HCT116 (cell line): ENCODE measurements around the gene MAP3K10. TPM values are rescaled to one million over a fixed set of nuclear protein-coding genes. Genes with fewer than 3 reads are reported as not detected.
A peak's percentile ranks its signal among the peaks of the same experiment; 100 is the strongest.

Source experiments
- ATAC-seq: fragments of 200-7000 bp; cut with Tn5 transposase; 2 replicates; pipeline ENCODE4 v1.9.1; 2020; ENCODE audit warnings: mild to moderate bottlenecking, moderate library complexity
- BruUV-seq: library from RNA; stranded (reverse); fragments of 400-500 nt; replicated peaks from 2 replicates; lab custom pipeline; 2021; lab: Mats Ljungman, UMichigan
- CTCF ChIA-PET: fragments of 300-600 bp; sonication (Branson Sonifier 250); formaldehyde crosslinking; loops from one replicate; lab custom pipeline; 2021; ENCODE audit warnings: antibody characterized with exemption; lab: Charles Lee
- POLR2A ChIA-PET: fragments of 300-600, 350-600 bp; sonication (Branson Sonifier 250); formaldehyde crosslinking; loops from one replicate; lab custom pipeline; 2021; ENCODE audit warnings: antibody characterized with exemption; lab: Charles Lee
- RAD21 ChIA-PET, 2 experiments: fragments of 300-600 bp; sonication (Branson Sonifier 250); formaldehyde crosslinking; loops; one replicate each; lab custom pipeline; 2023; ENCODE audit warnings: low total read pairs in 2 of 2; ENCODE audit not compliant: uncharacterized antibody in 2 of 2, unreplicated experiment in 2 of 2, low non-redundant PET in 1 of 2; lab: Charles Lee
- DNase-seq: peaks from one replicate; pipeline ENCODE4 v3.0.0-alpha.2; 2010; ENCODE audit warnings: low read depth, low spot score
- H2AFZ ChIP-seq: fragments of 200-600 bp; shearing (Covaris generic), sonication (generic); 2 replicates; pipeline ENCODE4 v1.6.1; 2017; ENCODE audit warnings: low read depth, mixed run types, mixed read lengths, antibody characterized with exemption, low read length; ENCODE audit not compliant: poor library complexity, severe bottlenecking
- H3K27ac ChIP-seq: 2 replicates; pipeline ENCODE4 v1.5.1; 2012; ENCODE audit warnings: low read depth, low read length
- H3K27me3 ChIP-seq: fragments of 200-600 bp; sonication (generic); 2 replicates; pipeline ENCODE4 v1.6.1; 2016; ENCODE audit warnings: mixed run types, low read length, mixed read lengths; ENCODE audit not compliant: insufficient read depth
- H3K36me3 ChIP-seq, 2 experiments: fragments of 200-500 bp in 1 of 2; fragments of 200-600 bp in 1 of 2; sonication (Bioruptor generic) in 1 of 2; sonication (generic) in 1 of 2; 2 replicates each; pipeline versions ENCODE4 v1.5.1 to v1.6.1; 2014 to 2016; ENCODE audit warnings: low read length in 2 of 2, inconsistent platforms in 1 of 2, mixed read lengths in 1 of 2, mixed run types in 1 of 2; ENCODE audit not compliant: insufficient read depth in 2 of 2, control insufficient read depth in 1 of 2
- H3K4me1 ChIP-seq, 2 experiments: fragments of 200-600 bp in 1 of 2; sonication (generic) in 1 of 2; 2 replicates each; pipeline versions ENCODE4 v1.5.1 to v1.6.1; 2012 to 2017; ENCODE audit warnings: low read length in 2 of 2, inconsistent platforms in 1 of 2, mild to moderate bottlenecking in 1 of 2, mixed read lengths in 1 of 2, mixed run types in 1 of 2, moderate library complexity in 1 of 2; ENCODE audit not compliant: insufficient read depth in 2 of 2, control insufficient read depth in 1 of 2
- H3K4me2 ChIP-seq: fragments of 200-600 bp; sonication (generic); 2 replicates; pipeline ENCODE4 v1.6.1; 2017; ENCODE audit warnings: mixed run types, low read length, mixed read lengths
- H3K4me3 ChIP-seq, 2 experiments: fragments of 200-600 bp in 1 of 2; sonication (generic) in 1 of 2; replicated peaks in 1 of 2; 2 replicates each; pipeline ENCODE4 v1.5.1; 2011 to 2016; ENCODE audit warnings: low read length in 2 of 2, control low read depth in 1 of 2, low read depth in 1 of 2, mild to moderate bottlenecking in 1 of 2, mixed read lengths in 1 of 2, mixed run types in 1 of 2
- H3K79me2 ChIP-seq: fragments of 200-600 bp; sonication (generic); 2 replicates; pipeline ENCODE4 v1.6.1; 2017; ENCODE audit warnings: mild to moderate bottlenecking, mixed run types, low read length, moderate library complexity, mixed read lengths; ENCODE audit not compliant: insufficient read depth
- H3K9ac ChIP-seq: fragments of 200-600 bp; sonication (generic); 2 replicates; pipeline ENCODE4 v1.6.1; 2016; ENCODE audit warnings: low read length, mixed read lengths
- H3K9me2 ChIP-seq: fragments of 200-600 bp; sonication (generic), shearing (Covaris generic); 2 replicates; pipeline ENCODE4 v1.6.1; 2017; ENCODE audit warnings: mixed run types, mild to moderate bottlenecking, moderate library complexity; ENCODE audit not compliant: insufficient read depth
- H3K9me3 ChIP-seq, 2 experiments: fragments of 200-500 bp in 1 of 2; fragments of 200-600 bp in 1 of 2; sonication (Bioruptor generic) in 1 of 2; sonication (generic) in 1 of 2; 2 replicates each; pipeline ENCODE4 v1.6.1; 2014 to 2017; ENCODE audit warnings: low read length in 2 of 2, mixed read lengths in 2 of 2, inconsistent platforms in 1 of 2, low read depth in 1 of 2, mild to moderate bottlenecking in 1 of 2, mixed run types in 1 of 2, moderate library complexity in 1 of 2; ENCODE audit not compliant: control insufficient read depth in 1 of 2, insufficient read depth in 1 of 2
- H4K20me1 ChIP-seq: fragments of 200-600 bp; sonication (generic), shearing (Covaris generic); 2 replicates; pipeline ENCODE4 v1.6.1; 2017; ENCODE audit warnings: mixed run types, mild to moderate bottlenecking, moderate library complexity; ENCODE audit not compliant: insufficient read depth
- CBX3 ChIP-seq: IDR thresholded peaks from 2 replicates; pipeline ENCODE4 v1.6.1; 2012; ENCODE audit warnings: low read depth
- CEBPB ChIP-seq: IDR thresholded peaks from 2 replicates; pipeline ENCODE4 v1.6.1; 2012; ENCODE audit warnings: low read depth
- ELF1 ChIP-seq: IDR thresholded peaks from 2 replicates; pipeline ENCODE4 v1.6.1; 2012; ENCODE audit warnings: low read depth, borderline replicate concordance
- EZH2 ChIP-seq: fragments of 200-600 bp; sonication (generic); IDR thresholded peaks from 2 replicates; pipeline ENCODE4 v1.6.1; 2017; ENCODE audit warnings: antibody characterized with exemption, mixed run types
- EZH2phosphoT487 ChIP-seq: fragments of 200-600 bp; IDR thresholded peaks from 2 replicates; pipeline ENCODE4 v1.6.1; 2018; ENCODE audit warnings: antibody characterized with exemption, borderline replicate concordance
- FOSL1 ChIP-seq: IDR thresholded peaks from 2 replicates; pipeline ENCODE4 v1.6.1; 2012; ENCODE audit warnings: low read depth
- JUND ChIP-seq: IDR thresholded peaks from 2 replicates; pipeline ENCODE4 v1.6.1; 2012
- MAX ChIP-seq: IDR thresholded peaks from 2 replicates; pipeline ENCODE4 v1.6.1; 2012
- POLR2A ChIP-seq: IDR thresholded peaks from 2 replicates; pipeline ENCODE4 v1.7.0; 2011; ENCODE audit warnings: borderline replicate concordance; ENCODE audit not compliant: insufficient read depth, insufficient read length; ENCODE audit errors: extremely low read depth
- POLR2AphosphoS5 ChIP-seq: IDR thresholded peaks from 2 replicates; pipeline ENCODE4 v1.6.1; 2011; ENCODE audit warnings: mild to moderate bottlenecking, low read depth, low read length, moderate library complexity
- RAD21 ChIP-seq: IDR thresholded peaks from 2 replicates; pipeline ENCODE4 v1.6.1; 2012; ENCODE audit warnings: low read depth, mild to moderate bottlenecking
- SIN3A ChIP-seq: IDR thresholded peaks from 2 replicates; pipeline ENCODE4 v1.6.1; 2012; ENCODE audit warnings: low read depth
- SP1 ChIP-seq: IDR thresholded peaks from 2 replicates; pipeline ENCODE4 v1.6.1; 2012; ENCODE audit warnings: low read depth
- TCF7L2 ChIP-seq: IDR thresholded peaks from 2 replicates; pipeline ENCODE4 v1.7.0; 2011; ENCODE audit warnings: borderline replicate concordance, inconsistent platforms; ENCODE audit not compliant: insufficient read depth, insufficient read length; ENCODE audit errors: extremely low read depth
- YY1 ChIP-seq: IDR thresholded peaks from 2 replicates; pipeline ENCODE4 v1.6.1; 2011; ENCODE audit warnings: low read length, low read depth, moderate library complexity, mild to moderate bottlenecking; ENCODE audit not compliant: insufficient replicate concordance; ENCODE audit errors: extremely low read depth
- ZBTB33 ChIP-seq: IDR thresholded peaks from 2 replicates; pipeline ENCODE4 v1.6.1; 2011; ENCODE audit warnings: mild to moderate bottlenecking, low read length, moderate library complexity; ENCODE audit not compliant: insufficient replicate concordance; ENCODE audit errors: extremely low read depth
- ZFX ChIP-seq: fragments of 450-650 bp; IDR thresholded peaks from 2 replicates; pipeline ENCODE4 v1.6.1; 2017
- ZNF274 ChIP-seq: fragments of 200-500 bp; sonication (Bioruptor generic); IDR thresholded peaks from 2 replicates; pipeline ENCODE4 v1.6.1; 2014; ENCODE audit warnings: mild to moderate bottlenecking, low read depth, low read length, inconsistent platforms
- intact Hi-C: fragments of 100-400 bp; cut with micrococcal nuclease; formaldehyde crosslinking; loops from 2 replicates; pipeline ENCODE4 v1.10.0; 2022
- total RNA-seq: library from RNA; stranded (reverse); gene quantifications from one replicate; pipeline ENCODE4 v1.2.1, GENCODE V29; 2021; ENCODE audit not compliant: unreplicated experiment
- TF ChIP-seq, protein P1 (sequence below), 3 experiments: fragments of 200-600 bp in 1 of 3; sonication (generic) in 1 of 3; IDR thresholded peaks in 2 of 3; conservative IDR thresholded peaks in 1 of 3; 2 replicates each; pipeline ENCODE4 v1.5.1; 2012 to 2017; ENCODE audit warnings: low read depth in 2 of 3, low read length in 2 of 3, antibody characterized with exemption in 1 of 3, borderline replicate concordance in 1 of 3, control low read depth in 1 of 3, mild to moderate bottlenecking in 1 of 3, mixed read lengths in 1 of 3, mixed run types in 1 of 3, moderate library complexity in 1 of 3; ENCODE audit not compliant: insufficient read depth in 1 of 3
- TF ChIP-seq, protein P2 (sequence below): IDR thresholded peaks from 2 replicates; pipeline ENCODE4 v1.6.1; 2012

The MAP3K10 gene
- total RNA-seq, 1 experiment from 2014 or later: 17.3 TPM

DNA sequence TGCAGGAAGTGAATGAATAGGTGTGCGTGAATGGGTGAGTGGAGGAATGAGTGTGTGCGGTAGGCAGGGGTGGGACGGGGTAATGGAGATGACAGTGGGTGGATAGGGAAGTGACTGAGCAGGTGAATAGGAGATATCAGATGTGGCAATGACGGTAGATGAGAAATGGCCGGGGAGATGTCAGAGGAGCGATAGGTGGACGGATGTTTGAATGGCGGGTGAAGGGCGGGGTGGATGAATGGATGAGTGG lies 25.5 kb downstream of the MAP3K10 start:
- H4K20me1 ChIP-seq: no peaks in the 10 kb centered on the region
- H3K79me2 ChIP-seq: no peaks in the 10 kb centered on the region
- ChIA-PET RAD21 (no interaction called here), CTCF (interaction anchor here (0.9 to 1.7 kb wide), 7 partner anchors 20 to 209 kb away, joined by 3 to 10 read pairs (median 6); partner anchors contain the start of genes MAP3K10 and SERTAD1), POLR2A (interaction anchor here (1.8 kb wide), 1 partner anchor 69 kb away, joined by 6 read pairs; no protein-coding TSS in a partner anchor)
- intact Hi-C loops: no loop called here
- peak overlapping the region; percentile 77 for H3K9ac ChIP-seq
- peak overlapping the region; percentile 91 for H3K4me2 ChIP-seq
- H3K4me3 ChIP-seq: peak overlapping the region; percentile 52 to 59
- H3K27me3 ChIP-seq: no peaks in the 10 kb centered on the region
- peak overlapping the region; percentile 87 for H3K27ac ChIP-seq
- no peaks in the 10 kb centered on the region for H3K9me2 ChIP-seq
- BruUV-seq: no TSS peak
- H2AFZ ChIP-seq: no peak overlapping the region
- ATAC-seq (no peak), DNase-seq (no peak)
- H3K9me3 ChIP-seq: no peaks in the 10 kb centered on the region
- no peaks in the 10 kb centered on the region for H3K36me3 ChIP-seq
- H3K4me1 ChIP-seq: peaks cover 31 to 53% of the 10 kb centered on the region in 2 experiments
- TF ChIP-seq ZFX (no peak), SP1 (no peak), CBX3 (no peak), FOSL1 (no peak), RAD21 (no peak), EZH2phosphoT487 (no peak), ZBTB33 (no peak), ELF1 (no peak), YY1 (no peak), EZH2 (no peak), JUND (no peak), POLR2AphosphoS5 (no peak), MAX (no peak), POLR2A (no peak), SIN3A (no peak), ZNF274 (no peak), CEBPB (no peak), TCF7L2 (no peak)
- TF ChIP-seq, protein P1, sequence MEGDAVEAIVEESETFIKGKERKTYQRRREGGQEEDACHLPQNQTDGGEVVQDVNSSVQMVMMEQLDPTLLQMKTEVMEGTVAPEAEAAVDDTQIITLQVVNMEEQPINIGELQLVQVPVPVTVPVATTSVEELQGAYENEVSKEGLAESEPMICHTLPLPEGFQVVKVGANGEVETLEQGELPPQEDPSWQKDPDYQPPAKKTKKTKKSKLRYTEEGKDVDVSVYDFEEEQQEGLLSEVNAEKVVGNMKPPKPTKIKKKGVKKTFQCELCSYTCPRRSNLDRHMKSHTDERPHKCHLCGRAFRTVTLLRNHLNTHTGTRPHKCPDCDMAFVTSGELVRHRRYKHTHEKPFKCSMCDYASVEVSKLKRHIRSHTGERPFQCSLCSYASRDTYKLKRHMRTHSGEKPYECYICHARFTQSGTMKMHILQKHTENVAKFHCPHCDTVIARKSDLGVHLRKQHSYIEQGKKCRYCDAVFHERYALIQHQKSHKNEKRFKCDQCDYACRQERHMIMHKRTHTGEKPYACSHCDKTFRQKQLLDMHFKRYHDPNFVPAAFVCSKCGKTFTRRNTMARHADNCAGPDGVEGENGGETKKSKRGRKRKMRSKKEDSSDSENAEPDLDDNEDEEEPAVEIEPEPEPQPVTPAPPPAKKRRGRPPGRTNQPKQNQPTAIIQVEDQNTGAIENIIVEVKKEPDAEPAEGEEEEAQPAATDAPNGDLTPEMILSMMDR (IDR thresholded peaks at IDR 0.05 in 2 of 3, conservative IDR thresholded peaks at IDR 0.05 in 1 of 3; ENCODE audit: borderline replicate concordance in 1 of 3, insufficient read depth in 1 of 3, low read depth in 2 of 3, low read length in 2 of 3): no peak
- TF ChIP-seq, protein P2, sequence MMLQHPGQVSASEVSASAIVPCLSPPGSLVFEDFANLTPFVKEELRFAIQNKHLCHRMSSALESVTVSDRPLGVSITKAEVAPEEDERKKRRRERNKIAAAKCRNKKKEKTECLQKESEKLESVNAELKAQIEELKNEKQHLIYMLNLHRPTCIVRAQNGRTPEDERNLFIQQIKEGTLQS: no peak
